OCI-LY1 (cell line): ENCODE data around the gene ST14.

Source experiments
- CTCF ChIP-seq: fragments of 200-600 bp; sonication (generic), shearing (Covaris generic); IDR thresholded peaks from 2 replicates; pipeline ENCODE4 v1.5.1; 2017; ENCODE audit warnings: mild to moderate bottlenecking, antibody characterized with exemption, low read length, moderate library complexity, mixed read lengths
- EZH2 ChIP-seq: fragments of 200-600 bp; sonication (generic), shearing (Covaris generic); IDR thresholded peaks from 2 replicates; pipeline ENCODE4 v1.8.0; 2017; ENCODE audit warnings: borderline replicate concordance, mixed run types, mild to moderate bottlenecking, antibody characterized with exemption, low read length, moderate library complexity, mixed read lengths

DNA sequence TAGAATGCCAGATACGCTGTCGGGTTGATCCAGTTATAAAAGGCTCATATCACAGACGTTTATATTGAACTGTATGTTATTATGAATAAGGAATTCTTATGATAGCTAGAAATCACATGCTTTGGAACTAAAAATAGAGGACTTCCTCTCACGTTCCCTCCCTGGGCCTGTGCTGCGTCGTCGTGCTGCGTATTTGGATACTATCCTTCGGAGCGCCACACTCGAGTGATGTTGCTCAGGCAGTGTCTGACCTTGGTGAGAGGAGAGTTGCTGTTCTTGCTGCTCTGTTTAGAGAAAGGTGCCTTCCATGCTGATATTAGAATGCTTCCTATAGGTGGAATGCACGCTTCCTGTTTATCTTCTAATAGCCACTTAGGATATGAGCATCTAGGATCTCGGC lies 20.2 kb upstream of the ST14 start:
- TF ChIP-seq CTCF (no peak), EZH2 (no peak)
